ENCODE results near the gene ADARB1.

- TF ChIP-seq, protein P1, sequence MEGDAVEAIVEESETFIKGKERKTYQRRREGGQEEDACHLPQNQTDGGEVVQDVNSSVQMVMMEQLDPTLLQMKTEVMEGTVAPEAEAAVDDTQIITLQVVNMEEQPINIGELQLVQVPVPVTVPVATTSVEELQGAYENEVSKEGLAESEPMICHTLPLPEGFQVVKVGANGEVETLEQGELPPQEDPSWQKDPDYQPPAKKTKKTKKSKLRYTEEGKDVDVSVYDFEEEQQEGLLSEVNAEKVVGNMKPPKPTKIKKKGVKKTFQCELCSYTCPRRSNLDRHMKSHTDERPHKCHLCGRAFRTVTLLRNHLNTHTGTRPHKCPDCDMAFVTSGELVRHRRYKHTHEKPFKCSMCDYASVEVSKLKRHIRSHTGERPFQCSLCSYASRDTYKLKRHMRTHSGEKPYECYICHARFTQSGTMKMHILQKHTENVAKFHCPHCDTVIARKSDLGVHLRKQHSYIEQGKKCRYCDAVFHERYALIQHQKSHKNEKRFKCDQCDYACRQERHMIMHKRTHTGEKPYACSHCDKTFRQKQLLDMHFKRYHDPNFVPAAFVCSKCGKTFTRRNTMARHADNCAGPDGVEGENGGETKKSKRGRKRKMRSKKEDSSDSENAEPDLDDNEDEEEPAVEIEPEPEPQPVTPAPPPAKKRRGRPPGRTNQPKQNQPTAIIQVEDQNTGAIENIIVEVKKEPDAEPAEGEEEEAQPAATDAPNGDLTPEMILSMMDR (IDR thresholded peaks at IDR 0.05): no peak
- TF ChIP-seq POLR2AphosphoS5 (IDR thresholded peaks at IDR 0.05): no peak
These were observed 63.2 kb downstream of the ADARB1 start for GRCh38 chr21:45137612-45137937.
